A549 (cell line): ENCODE data around the gene SPATS2. TPM values are rescaled to one million over a fixed set of nuclear protein-coding genes. Genes with fewer than 3 reads are reported as not detected.

ENCODE experiments used
- ATAC-seq, 2 experiments: fragments of 200-7000 bp in 1 of 2; fragments of >200 bp in 1 of 2; cut with Nextera tagmentation in 1 of 2; cut with Tn5 transposase in 1 of 2; 3 replicates each; pipeline versions ENCODE4 v1.8.0 to v1.9.1; 2018 to 2020; ENCODE audit warnings: mild to moderate bottlenecking in 1 of 2, moderate library complexity in 1 of 2
- CTCF ChIA-PET: fragments of 300-600 bp; sonication (Branson Sonifier 250); formaldehyde crosslinking; extraction: SDS; loops from one replicate; lab custom pipeline; 2021; ENCODE audit warnings: antibody characterized with exemption, inconsistent platforms; lab: Yijun Ruan, JAX
- POLR2A ChIA-PET: fragments of 350-600 bp; formaldehyde crosslinking; extraction: SDS; loops from one replicate; lab custom pipeline; 2021; ENCODE audit warnings: antibody characterized with exemption, inconsistent platforms; lab: Yijun Ruan, JAX
- DNase-seq, 2 experiments: peaks; one replicate each; pipeline versions ENCODE4 v3.0.0 to v3.0.0-alpha.2; 2011 to 2016; ENCODE audit warnings: low read depth in 1 of 2, low spot score in 1 of 2
- FAIRE-seq: peaks from 2 replicates; lab custom pipeline; 2011; peaks lifted over from hg19 to GRCh38; lab: Jason Lieb, UNC
- H3K27ac ChIP-seq, 2 experiments: fragments of >200 bp; sonication (Bioruptor Twin); formaldehyde crosslinking; 3 replicates each; pipeline ENCODE4 v1.5.1; 2016 to 2017
- H3K4me1 ChIP-seq: fragments of >200 bp; sonication (Bioruptor Twin); formaldehyde crosslinking; 3 replicates; pipeline ENCODE4 v1.6.1; 2016
- H3K4me2 ChIP-seq: fragments of >200 bp; sonication (Bioruptor Twin); formaldehyde crosslinking; 3 replicates; pipeline ENCODE4 v1.6.1; 2016
- H3K4me3 ChIP-seq: fragments of >200 bp; sonication (Bioruptor Twin); formaldehyde crosslinking; 3 replicates; pipeline ENCODE4 v1.5.1; 2016
- H3K9me3 ChIP-seq: fragments of >200 bp; sonication (Bioruptor Twin); formaldehyde crosslinking; 3 replicates; pipeline ENCODE4 v1.6.1; 2016
- CHD2 ChIP-seq: fragments of 150-350 bp; IDR thresholded peaks from 2 replicates; pipeline ENCODE4 v1.6.1; 2014; ENCODE audit warnings: low read length; ENCODE audit not compliant: partially characterized antibody
- HMGXB4 ChIP-seq: fragments of 250-450 bp; sonication (Bioruptor Pico); IDR thresholded peaks from 2 replicates; pipeline ENCODE4 v1.5.0; 2021; ENCODE audit warnings: mild to moderate bottlenecking, moderate library complexity, borderline replicate concordance
- ZFP36 ChIP-seq: fragments of 450-650 bp; IDR thresholded peaks from 2 replicates; pipeline ENCODE4 v1.6.1; 2014; ENCODE audit warnings: borderline replicate concordance; ENCODE audit not compliant: partially characterized antibody
- WGBS: methylation state at CpG from one replicate; pipeline ENCODE4 v1.1.6; 2017; ENCODE audit errors: missing lambda C conversion rate; 5-methylcytosine and 5-hydroxymethylcytosine counted together
- polyA plus RNA-seq, 4 experiments: library from polyadenylated mRNA; depleted of rRNA in 3 of 4; stranded (reverse); fragments of >200 nt; fragmentation: RNase III in 1 of 4; extraction: RNeasy Plus Mini Kit Qiagen cat#74134 plus additional on column Dnase treatment in 1 of 4; gene quantifications; 2 replicates in 3 of 4; 3 replicates in 1 of 4; pipeline ENCODE4 v1.2.3, GENCODE V29; 2011 to 2017
- small RNA-seq, 6 experiments: library from RNA; depleted of rRNA; stranded (forward); fragments of <200 nt; gene quantifications; one replicate each; pipeline ENCODE3, GENCODE V24; 2012
- TF ChIP-seq, protein P1 (sequence below): fragments of 150-350 bp; IDR thresholded peaks from 2 replicates; pipeline ENCODE4 v1.6.1; 2014; ENCODE audit warnings: low read depth, mild to moderate bottlenecking, low read length
- TF ChIP-seq, protein P2 (sequence below): fragments of >200 bp; sonication (Bioruptor Twin); formaldehyde crosslinking; IDR thresholded peaks from 3 replicates; pipeline ENCODE4 v1.5.1; 2016

SPATS2 gene
- polyA plus RNA-seq, 2 of the 4 experiments (the other 2 are of a cell fraction): 37.7 to 154 TPM

DNA sequence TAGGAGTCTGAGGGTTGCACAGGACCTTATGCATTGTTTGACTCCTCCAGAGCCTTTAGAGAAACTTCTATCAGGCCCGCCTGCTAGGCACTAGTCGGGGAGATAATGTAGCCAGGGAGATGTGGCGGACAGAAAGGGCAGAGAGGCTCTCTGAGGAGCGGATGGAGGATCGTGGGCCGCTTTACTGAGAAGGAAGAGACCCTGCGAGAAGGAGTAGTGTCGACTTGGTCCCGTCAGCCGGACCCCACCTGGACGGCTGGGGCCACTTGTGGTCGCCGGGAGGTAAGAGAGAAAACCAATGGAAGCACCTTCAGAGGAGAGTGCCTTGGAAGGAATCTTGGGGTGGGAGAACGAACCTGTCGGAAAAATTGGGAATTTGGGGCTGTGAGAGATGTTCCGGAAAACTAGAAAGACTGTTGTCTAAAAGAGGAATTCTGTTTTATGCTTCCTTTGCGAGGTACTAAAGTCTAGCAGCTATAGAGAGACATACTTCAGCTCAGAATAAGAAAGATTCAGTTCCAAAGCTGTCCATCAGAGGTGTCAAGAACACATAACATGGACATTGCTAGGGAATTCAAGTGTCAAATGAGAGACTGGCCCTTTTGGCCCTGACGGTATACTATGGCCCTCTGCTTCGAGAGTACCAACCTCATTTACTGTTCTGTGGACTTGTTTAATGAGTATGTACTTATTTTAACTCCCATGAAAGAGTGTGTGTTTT, 201.3 kb downstream of the SPATS2 start:
- ChIA-PET POLR2A (no interaction called here), CTCF (interaction anchor here (3.2 to 5.6 kb wide), 2 partner anchors 12 to 15 kb away, joined by 22 to 58 read pairs; no protein-coding TSS in a partner anchor)
- Histone ChIP-seq H3K4me3 (peak overlapping the region; percentile 65), H3K27ac (peak overlapping the region; percentile 95 to 99), H3K4me1 (peaks cover 13% of the 10 kb centered on the region), H3K4me2 (peak overlapping the region; percentile 86), H3K9me3 (no peaks in the 10 kb centered on the region)
- FAIRE-seq (no peak), ATAC-seq (peak; percentile 73 to 78), DNase-seq (peak; percentile 27 to 54)
- TF ChIP-seq HMGXB4 (CRISPR knock-in tag) (no peak), ZFP36 (no peak), CHD2 (no peak)
- TF ChIP-seq, protein P1, sequence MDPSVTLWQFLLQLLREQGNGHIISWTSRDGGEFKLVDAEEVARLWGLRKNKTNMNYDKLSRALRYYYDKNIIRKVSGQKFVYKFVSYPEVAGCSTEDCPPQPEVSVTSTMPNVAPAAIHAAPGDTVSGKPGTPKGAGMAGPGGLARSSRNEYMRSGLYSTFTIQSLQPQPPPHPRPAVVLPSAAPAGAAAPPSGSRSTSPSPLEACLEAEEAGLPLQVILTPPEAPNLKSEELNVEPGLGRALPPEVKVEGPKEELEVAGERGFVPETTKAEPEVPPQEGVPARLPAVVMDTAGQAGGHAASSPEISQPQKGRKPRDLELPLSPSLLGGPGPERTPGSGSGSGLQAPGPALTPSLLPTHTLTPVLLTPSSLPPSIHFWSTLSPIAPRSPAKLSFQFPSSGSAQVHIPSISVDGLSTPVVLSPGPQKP: no peak
- TF ChIP-seq, protein P2, sequence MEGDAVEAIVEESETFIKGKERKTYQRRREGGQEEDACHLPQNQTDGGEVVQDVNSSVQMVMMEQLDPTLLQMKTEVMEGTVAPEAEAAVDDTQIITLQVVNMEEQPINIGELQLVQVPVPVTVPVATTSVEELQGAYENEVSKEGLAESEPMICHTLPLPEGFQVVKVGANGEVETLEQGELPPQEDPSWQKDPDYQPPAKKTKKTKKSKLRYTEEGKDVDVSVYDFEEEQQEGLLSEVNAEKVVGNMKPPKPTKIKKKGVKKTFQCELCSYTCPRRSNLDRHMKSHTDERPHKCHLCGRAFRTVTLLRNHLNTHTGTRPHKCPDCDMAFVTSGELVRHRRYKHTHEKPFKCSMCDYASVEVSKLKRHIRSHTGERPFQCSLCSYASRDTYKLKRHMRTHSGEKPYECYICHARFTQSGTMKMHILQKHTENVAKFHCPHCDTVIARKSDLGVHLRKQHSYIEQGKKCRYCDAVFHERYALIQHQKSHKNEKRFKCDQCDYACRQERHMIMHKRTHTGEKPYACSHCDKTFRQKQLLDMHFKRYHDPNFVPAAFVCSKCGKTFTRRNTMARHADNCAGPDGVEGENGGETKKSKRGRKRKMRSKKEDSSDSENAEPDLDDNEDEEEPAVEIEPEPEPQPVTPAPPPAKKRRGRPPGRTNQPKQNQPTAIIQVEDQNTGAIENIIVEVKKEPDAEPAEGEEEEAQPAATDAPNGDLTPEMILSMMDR: no peak
- under 1% methylated on average over 19 of the region's 19 CpGs for WGBS

Small RNAs within 50 kb of the gene (small RNA-seq; reads per million reads assigned to genes)
- gene AC125611.1: 0 reads per million in 6 experiments

Other genes with a start within 250 kb of the SPATS2 start
- gene TUBA1B, start 236.1 kb upstream of the SPATS2 start, polyA plus RNA-seq (2011; rRNA removed): 2,708 and 2,745 TPM in 2 replicates
- gene TUBA1B, start 236.1 kb upstream of the SPATS2 start, polyA plus RNA-seq (2017; fragmentation: RNase III; extraction: RNeasy Plus Mini Kit Qiagen cat#74134 plus additional on column Dnase treatment): 2,367 to 2,820 TPM (median 2,590 TPM) in 3 replicates
- 163 and 231 TPM in 2 replicates for gene TUBA1A, start 178.4 kb upstream of the SPATS2 start, polyA plus RNA-seq (2011; rRNA removed)
- 218 to 241 TPM (median 222 TPM) in 3 replicates for gene TUBA1A, start 178.4 kb upstream of the SPATS2 start, polyA plus RNA-seq (2017; fragmentation: RNase III; extraction: RNeasy Plus Mini Kit Qiagen cat#74134 plus additional on column Dnase treatment)
- 1,183 and 1,488 TPM in 2 replicates for gene TUBA1C, start 102.4 kb upstream of the SPATS2 start, polyA plus RNA-seq (2011; rRNA removed)
- 1,577 to 1,940 TPM (median 1,656 TPM) in 3 replicates for gene TUBA1C, start 102.4 kb upstream of the SPATS2 start, polyA plus RNA-seq (2017; fragmentation: RNase III; extraction: RNeasy Plus Mini Kit Qiagen cat#74134 plus additional on column Dnase treatment)
- gene PRPH, start 72.3 kb upstream of the SPATS2 start, polyA plus RNA-seq (2011; rRNA removed): 1.7 and 2.0 TPM in 2 replicates
- gene PRPH, start 72.3 kb upstream of the SPATS2 start, polyA plus RNA-seq (2017; fragmentation: RNase III; extraction: RNeasy Plus Mini Kit Qiagen cat#74134 plus additional on column Dnase treatment): 0.42 to 0.67 TPM (median 0.50 TPM) in 3 replicates
- gene TROAP, start 44.2 kb upstream of the SPATS2 start, polyA plus RNA-seq (2011; rRNA removed): 50.0 and 56.4 TPM in 2 replicates
- 49.3 to 59.3 TPM (median 55.5 TPM) in 3 replicates for gene TROAP, start 44.2 kb upstream of the SPATS2 start, polyA plus RNA-seq (2017; fragmentation: RNase III; extraction: RNeasy Plus Mini Kit Qiagen cat#74134 plus additional on column Dnase treatment)
- 0.99 and 1.5 TPM in 2 replicates for gene C1QL4, start 30.3 kb upstream of the SPATS2 start, polyA plus RNA-seq (2011; rRNA removed)
- 2.2 to 2.8 TPM (median 2.8 TPM) in 3 replicates for gene C1QL4, start 30.3 kb upstream of the SPATS2 start, polyA plus RNA-seq (2017; fragmentation: RNase III; extraction: RNeasy Plus Mini Kit Qiagen cat#74134 plus additional on column Dnase treatment)
- 35.5 and 40.5 TPM in 2 replicates for gene DNAJC22, start 20.6 kb upstream of the SPATS2 start, polyA plus RNA-seq (2011; rRNA removed)
- 18.0 to 22.6 TPM (median 20.0 TPM) in 3 replicates for gene DNAJC22, start 20.6 kb upstream of the SPATS2 start, polyA plus RNA-seq (2017; fragmentation: RNase III; extraction: RNeasy Plus Mini Kit Qiagen cat#74134 plus additional on column Dnase treatment)
- 1.0 and 1.2 TPM in 2 replicates for gene KCNH3, start 171.6 kb downstream of the SPATS2 start, polyA plus RNA-seq (2011; rRNA removed)
- 1.7 to 2.2 TPM (median 1.8 TPM) in 3 replicates for gene KCNH3, start 171.6 kb downstream of the SPATS2 start, polyA plus RNA-seq (2017; fragmentation: RNase III; extraction: RNeasy Plus Mini Kit Qiagen cat#74134 plus additional on column Dnase treatment)
- 68.5 and 69.4 TPM in 2 replicates for gene MCRS1, start 200.7 kb downstream of the SPATS2 start, polyA plus RNA-seq (2011; rRNA removed)
- gene MCRS1, start 200.7 kb downstream of the SPATS2 start, polyA plus RNA-seq (2017; fragmentation: RNase III; extraction: RNeasy Plus Mini Kit Qiagen cat#74134 plus additional on column Dnase treatment): 61.5 to 64.1 TPM (median 62.4 TPM) in 3 replicates
- gene FAM186B, start 238.2 kb downstream of the SPATS2 start, polyA plus RNA-seq (2011; rRNA removed): 0.04 and 0.13 TPM in 2 replicates
- 0.05 to 0.11 TPM (median 0.08 TPM) in 3 replicates for gene FAM186B, start 238.2 kb downstream of the SPATS2 start, polyA plus RNA-seq (2017; fragmentation: RNase III; extraction: RNeasy Plus Mini Kit Qiagen cat#74134 plus additional on column Dnase treatment)